GM12878 (cell line): ENCODE data around the gene KHNYN. TPM values are rescaled to one million over a fixed set of nuclear protein-coding genes. Genes with fewer than 3 reads are reported as not detected.

Experiments
- ATAC-seq: fragments of 200-7000 bp; cut with Tn5 transposase; 3 replicates; pipeline ENCODE4 v1.9.1; 2020; ENCODE audit warnings: mild to moderate bottlenecking, moderate library complexity
- BruUV-seq: library from RNA; stranded (reverse); fragments of 400-500 nt; replicated peaks from 2 replicates; lab custom pipeline; 2021; lab: Mats Ljungman, UMichigan
- CTCF ChIA-PET: fragments of 300-600 bp; sonication (Branson Sonifier 250); formaldehyde crosslinking; extraction: SDS; loops from one replicate; lab custom pipeline; 2021; ENCODE audit warnings: inconsistent platforms; lab: Yijun Ruan, JAX
- POLR2A ChIA-PET: fragments of 350-600 bp; formaldehyde crosslinking; extraction: SDS; loops from one replicate; lab custom pipeline; 2021; ENCODE audit warnings: inconsistent platforms; lab: Charles Lee
- RAD21 ChIA-PET: fragments of 300-600 bp; sonication (Branson Sonifier 250); formaldehyde crosslinking; loops from one replicate; lab custom pipeline; 2023; ENCODE audit warnings: antibody characterized with exemption; ENCODE audit not compliant: unreplicated experiment; lab: Charles Lee
- SMC1A ChIA-PET: fragments of 300-600 bp; sonication (Branson Sonifier 250); formaldehyde crosslinking; loops from one replicate; lab custom pipeline; 2023; ENCODE audit not compliant: unreplicated experiment, uncharacterized antibody; lab: Charles Lee
- DNase-seq: peaks from one replicate; pipeline ENCODE4 v3.0.0-alpha.2; 2011; ENCODE audit warnings: low read depth, low spot score
- FAIRE-seq: peaks from 3 replicates; lab custom pipeline; 2011; peaks lifted over from hg19 to GRCh38; lab: Jason Lieb, UNC
- H2AFZ ChIP-seq: 2 replicates; pipeline ENCODE4 v1.6.0; 2011; ENCODE audit warnings: low read depth, low read length, control low read depth; ENCODE audit not compliant: control insufficient read depth
- H3K27ac ChIP-seq: 2 replicates; pipeline ENCODE4 v1.5.1; 2011; ENCODE audit warnings: control low read depth; ENCODE audit not compliant: control insufficient read depth, insufficient read depth
- H3K27me3 ChIP-seq, 2 experiments: replicated peaks in 1 of 2; 2 replicates each; pipeline versions ENCODE4 v1.6.0 to v1.6.1; 2011; ENCODE audit warnings: low read length in 1 of 2; ENCODE audit not compliant: control insufficient read depth in 2 of 2, insufficient read depth in 2 of 2
- H3K36me3 ChIP-seq, 2 experiments: 2 replicates each; pipeline ENCODE4 v1.5.1; 2011; ENCODE audit warnings: low read length in 1 of 2; ENCODE audit not compliant: control insufficient read depth in 2 of 2, insufficient read depth in 2 of 2
- H3K4me1 ChIP-seq: 2 replicates; pipeline ENCODE4 v1.6.1; 2011; ENCODE audit warnings: mild to moderate bottlenecking, low read length, moderate library complexity, mixed read lengths; ENCODE audit not compliant: control insufficient read depth, insufficient read depth
- H3K4me2 ChIP-seq: 2 replicates; pipeline ENCODE4 v1.6.0; 2011; ENCODE audit warnings: control low read depth; ENCODE audit not compliant: control insufficient read depth, insufficient read depth
- H3K4me3 ChIP-seq: fragments of 200-600 bp; sonication (generic); 2 replicates; pipeline ENCODE4 v1.5.1; 2016
- H3K79me2 ChIP-seq: 2 replicates; pipeline ENCODE4 v1.6.0; 2011; ENCODE audit warnings: low read length; ENCODE audit not compliant: control insufficient read depth, insufficient read depth
- H3K9ac ChIP-seq: 2 replicates; pipeline ENCODE4 v1.8.0; 2011; ENCODE audit warnings: low read length, control low read depth, mixed read lengths; ENCODE audit not compliant: control insufficient read depth, insufficient read depth
- H3K9me3 ChIP-seq: replicated peaks from 3 replicates; pipeline ENCODE4 v1.5.1; 2011; ENCODE audit warnings: mild to moderate bottlenecking, low read length; ENCODE audit not compliant: control insufficient read depth, insufficient read depth
- H4K20me1 ChIP-seq: 2 replicates; pipeline ENCODE4 v1.6.0; 2011; ENCODE audit not compliant: control insufficient read depth, insufficient read depth
- BRCA1 ChIP-seq: IDR thresholded peaks from 2 replicates; pipeline ENCODE4 v1.6.1; 2011; ENCODE audit warnings: low read depth, low read length, improper control_type of control experiment
- CUX1 ChIP-seq: IDR thresholded peaks from 2 replicates; pipeline ENCODE4 v1.6.1; 2012; ENCODE audit warnings: improper control_type of control experiment, low read depth, low read length; ENCODE audit not compliant: insufficient replicate concordance
- EED ChIP-seq: sonication (generic); IDR thresholded peaks from 2 replicates; pipeline ENCODE4 v1.6.1; 2016; ENCODE audit warnings: antibody characterized with exemption, low read depth
- ETV6 ChIP-seq, 2 experiments: fragments of 450-650 bp in 1 of 2; IDR thresholded peaks in 1 of 2; conservative IDR thresholded peaks in 1 of 2; 2 replicates each; pipeline ENCODE4 v1.6.1; 2014; ENCODE audit warnings: antibody characterized with exemption in 1 of 2, borderline replicate concordance in 1 of 2, low read depth in 1 of 2, mild to moderate bottlenecking in 1 of 2, moderate library complexity in 1 of 2
- IKZF2 ChIP-seq, 2 experiments: fragments of 450-650 bp; IDR thresholded peaks; 2 replicates each; pipeline ENCODE4 v1.6.1; 2017; ENCODE audit warnings: mild to moderate bottlenecking in 2 of 2, moderate library complexity in 2 of 2
- JUNB ChIP-seq: IDR thresholded peaks from 2 replicates; pipeline ENCODE4 v1.6.1; 2016; ENCODE audit warnings: antibody characterized with exemption, mild to moderate bottlenecking
- JUND ChIP-seq: IDR thresholded peaks from 2 replicates; pipeline ENCODE4 v1.6.1; 2012; ENCODE audit warnings: low read depth, mild to moderate bottlenecking, low read length, improper control_type of control experiment, moderate library complexity
- KDM1A ChIP-seq: fragments of 200-600 bp; sonication (generic); IDR thresholded peaks from 2 replicates; pipeline ENCODE4 v1.6.1; 2016; ENCODE audit warnings: borderline replicate concordance
- MTA2 ChIP-seq: fragments of 450-650 bp; IDR thresholded peaks from 2 replicates; pipeline ENCODE4 v1.6.1; 2016; ENCODE audit warnings: low read depth, mild to moderate bottlenecking, moderate library complexity
- PAX8 ChIP-seq: fragments of 450-650 bp; IDR thresholded peaks from 2 replicates; pipeline ENCODE4 v1.6.1; 2017; ENCODE audit warnings: mild to moderate bottlenecking, moderate library complexity
- PML ChIP-seq: IDR thresholded peaks from 2 replicates; pipeline ENCODE4 v1.6.1; 2012; ENCODE audit warnings: low read length, inconsistent platforms
- POLR2A ChIP-seq: IDR thresholded peaks from 2 replicates; pipeline ENCODE4 v1.6.1; 2011; ENCODE audit warnings: low read depth, mild to moderate bottlenecking, low read length
- SREBF1 ChIP-seq: IDR thresholded peaks from 2 replicates; pipeline ENCODE4 v1.6.1; 2012; ENCODE audit warnings: mild to moderate bottlenecking, low read length
- WGBS: methylation state at CpG from one replicate; pipeline ENCODE4 v1.1.6; 2016; ENCODE audit warnings: low lambda C conversion rate; ENCODE audit not compliant: insufficient replicate concordance, insufficient coverage; ENCODE audit errors: missing lambda C conversion rate; 5-methylcytosine and 5-hydroxymethylcytosine counted together
- in situ Hi-C: fragments of 300-500 bp; cut with MboI; formaldehyde crosslinking; loops from 9 replicates; pipeline ENCODE4 v1.14.3; 2018; ENCODE audit warnings: mixed read lengths
- intact Hi-C: fragments of 100-400 bp; cut with micrococcal nuclease; formaldehyde crosslinking; loops from one replicate; pipeline ENCODE4 v1.14.2; 2022; ENCODE audit not compliant: unreplicated experiment
- polyA plus RNA-seq, 11 experiments: library from polyadenylated mRNA; depleted of rRNA in 4 of 11; unstranded in 6 of 11; stranded (reverse) in 5 of 11; fragments of >200 nt; fragmentation: Nextera tagmentation in 4 of 11; fragmentation: Illumina TruSeq in 1 of 11; extraction: Ambion mirVana in 4 of 11; extraction: Trizol in 1 of 11; gene quantifications; 1 replicate in 1 of 11; 2 replicates in 10 of 11; pipeline versions ENCODE4 v1.2.1 to v1.2.3, GENCODE V29; 2011 to 2016; ENCODE audit warnings: inconsistent platforms in 2 of 11, missing spikeins in 2 of 11, low read depth in 1 of 11
- total RNA-seq, 4 experiments: library from RNA; depleted of rRNA in 3 of 4; stranded (reverse); fragments of >200 nt in 3 of 4; fragmentation: Illumina TruSeq in 1 of 4; extraction: Trizol in 1 of 4; gene quantifications; 2 replicates each; pipeline versions ENCODE4 v1.2.1 to v1.2.3, GENCODE V29; 2013 to 2021
- TF ChIP-seq, protein P1 (sequence below): IDR thresholded peaks from 2 replicates; pipeline ENCODE4 v1.6.1; 2011; ENCODE audit warnings: low read depth, mild to moderate bottlenecking, low read length, moderate library complexity, borderline replicate concordance; ENCODE audit errors: extremely low read depth
- TF ChIP-seq, protein P2 (sequence below): IDR thresholded peaks from 2 replicates; pipeline ENCODE4 v1.6.1; 2012; ENCODE audit warnings: low read depth, low read length, improper control_type of control experiment
- TF ChIP-seq, protein P3 (sequence below): fragments of 450-650 bp; IDR thresholded peaks from 2 replicates; pipeline ENCODE4 v1.6.1; 2018; ENCODE audit warnings: mild to moderate bottlenecking, low read depth, moderate library complexity; ENCODE audit not compliant: partially characterized antibody

KHNYN gene
- total and polyA plus RNA-seq, 10 of the 15 experiments (the other 5 are each of a cell fraction or from before 2014, with no cell fraction given) = 1.4 to 34.7 (median 21.5) TPM

GRCh38 chr14:24434676-24435075 lies 4.9 kb downstream of the KHNYN start:
- FAIRE-seq = no peak
- no peak for TF ChIP-seq CUX1
- TF ChIP-seq PAX8 = no peak
- TF ChIP-seq, protein P1, sequence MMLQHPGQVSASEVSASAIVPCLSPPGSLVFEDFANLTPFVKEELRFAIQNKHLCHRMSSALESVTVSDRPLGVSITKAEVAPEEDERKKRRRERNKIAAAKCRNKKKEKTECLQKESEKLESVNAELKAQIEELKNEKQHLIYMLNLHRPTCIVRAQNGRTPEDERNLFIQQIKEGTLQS = no peak
- no peak for TF ChIP-seq KDM1A
- TF ChIP-seq MTA2 = no peak
- TF ChIP-seq ETV6 (conservative IDR thresholded peaks at IDR 0.05 in 1 of 2, IDR thresholded peaks at IDR 0.05 in 1 of 2; ENCODE audit: borderline replicate concordance in 1 of 2, low read depth in 1 of 2) = no peak
- no peak for TF ChIP-seq JUNB
- TF ChIP-seq POLR2A = no peak
- no peak for TF ChIP-seq BRCA1
- TF ChIP-seq JUND = no peak
- TF ChIP-seq, protein P2, sequence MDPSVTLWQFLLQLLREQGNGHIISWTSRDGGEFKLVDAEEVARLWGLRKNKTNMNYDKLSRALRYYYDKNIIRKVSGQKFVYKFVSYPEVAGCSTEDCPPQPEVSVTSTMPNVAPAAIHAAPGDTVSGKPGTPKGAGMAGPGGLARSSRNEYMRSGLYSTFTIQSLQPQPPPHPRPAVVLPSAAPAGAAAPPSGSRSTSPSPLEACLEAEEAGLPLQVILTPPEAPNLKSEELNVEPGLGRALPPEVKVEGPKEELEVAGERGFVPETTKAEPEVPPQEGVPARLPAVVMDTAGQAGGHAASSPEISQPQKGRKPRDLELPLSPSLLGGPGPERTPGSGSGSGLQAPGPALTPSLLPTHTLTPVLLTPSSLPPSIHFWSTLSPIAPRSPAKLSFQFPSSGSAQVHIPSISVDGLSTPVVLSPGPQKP = no peak
- no peak for TF ChIP-seq EED
- TF ChIP-seq, protein P3, sequence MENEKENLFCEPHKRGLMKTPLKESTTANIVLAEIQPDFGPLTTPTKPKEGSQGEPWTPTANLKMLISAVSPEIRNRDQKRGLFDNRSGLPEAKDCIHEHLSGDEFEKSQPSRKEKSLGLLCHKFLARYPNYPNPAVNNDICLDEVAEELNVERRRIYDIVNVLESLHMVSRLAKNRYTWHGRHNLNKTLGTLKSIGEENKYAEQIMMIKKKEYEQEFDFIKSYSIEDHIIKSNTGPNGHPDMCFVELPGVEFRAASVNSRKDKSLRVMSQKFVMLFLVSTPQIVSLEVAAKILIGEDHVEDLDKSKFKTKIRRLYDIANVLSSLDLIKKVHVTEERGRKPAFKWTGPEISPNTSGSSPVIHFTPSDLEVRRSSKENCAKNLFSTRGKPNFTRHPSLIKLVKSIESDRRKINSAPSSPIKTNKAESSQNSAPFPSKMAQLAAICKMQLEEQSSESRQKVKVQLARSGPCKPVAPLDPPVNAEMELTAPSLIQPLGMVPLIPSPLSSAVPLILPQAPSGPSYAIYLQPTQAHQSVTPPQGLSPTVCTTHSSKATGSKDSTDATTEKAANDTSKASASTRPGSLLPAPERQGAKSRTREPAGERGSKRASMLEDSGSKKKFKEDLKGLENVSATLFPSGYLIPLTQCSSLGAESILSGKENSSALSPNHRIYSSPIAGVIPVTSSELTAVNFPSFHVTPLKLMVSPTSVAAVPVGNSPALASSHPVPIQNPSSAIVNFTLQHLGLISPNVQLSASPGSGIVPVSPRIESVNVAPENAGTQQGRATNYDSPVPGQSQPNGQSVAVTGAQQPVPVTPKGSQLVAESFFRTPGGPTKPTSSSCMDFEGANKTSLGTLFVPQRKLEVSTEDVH = no peak
- no peak for TF ChIP-seq IKZF2 (IDR thresholded peaks at IDR 0.05)
- no peak for TF ChIP-seq PML
- TF ChIP-seq SREBF1 = no peak

More at GRCh38 chr14:24434676-24435075, 4.9 kb downstream of the KHNYN start:
- H3K27me3 ChIP-seq = no peaks in the 10 kb centered on the region
- ATAC-seq = no peak
- no peak overlapping the region for H3K27ac ChIP-seq
- H3K4me2 ChIP-seq = no peak overlapping the region
- no peak for DNase-seq
- peaks cover 18% of the 10 kb centered on the region for H3K4me1 ChIP-seq
- in situ Hi-C loops (loop anchor here (5.0 to 10.0 kb wide), 4 partner anchors 67 to 1130 kb away; partner anchors contain the start of genes BCL2L2, NFATC4, PPP1R3E and TINF2), intact Hi-C loops (no loop called here)
- RAD21 ChIA-PET = interaction anchor here (4.2 kb wide), 1 partner anchor 101 kb away, joined by 31 read pairs; no protein-coding TSS in a partner anchor
- POLR2A ChIA-PET = no interaction called here
- no peak overlapping the region for H3K9ac ChIP-seq
- H3K4me3 ChIP-seq = no peak overlapping the region
- no peaks in the 10 kb centered on the region for H3K9me3 ChIP-seq
- peaks cover 7 to 33% of the 10 kb centered on the region in 2 experiments for H3K36me3 ChIP-seq
- SMC1A ChIA-PET = interaction anchor here (3.4 to 8.1 kb wide), 3 partner anchors 69 to 102 kb away, joined by 19 to 73 read pairs (median 53); partner anchors contain the start of genes ADCY4 and RIPK3
- H3K79me2 ChIP-seq = peaks cover 19% of the 10 kb centered on the region
- no peak overlapping the region for H2AFZ ChIP-seq
- WGBS = 97% methylated on average over 3 of the region's 3 CpGs
- BruUV-seq = no TSS peak
- CTCF ChIA-PET = interaction anchor here (2.1 to 11.4 kb wide), 5 partner anchors 11 to 123 kb away, joined by 5 to 220 read pairs (median 20); partner anchors contain the start of genes ADCY4 and RIPK3
- H4K20me1 ChIP-seq = no peaks in the 10 kb centered on the region
